Stimulated activated CD8-positive, alpha-beta memory T cell treated with anti-CD3 and anti-CD28 coated beads, Interleukin-4, amount 100 ng/mL, for 24 hours (primary cell): ENCODE measurements around the gene SLC28A1.

Source experiments
- DNase-seq: peaks from one replicate; pipeline ENCODE4 v3.0.0-alpha.2; 2020; ENCODE audit warnings: low read depth

The SLC28A1 gene

GRCh38 chr15:84883916-84884781 lies at the start of gene SLC28A1:
Gene SLC28A1 (plus strand): TSS chr15:84884662. CDS start chr15:84887761, 3,099 bp downstream.
- DNase-seq = no peak

GRCh38 chr15:84834969-84835368 lies 49.5 kb upstream of the SLC28A1 start:
- no peak for DNase-seq

GRCh38 chr15:84835661-84836337 lies 48.7 kb upstream of the SLC28A1 start:
- DNase-seq = no peak

GRCh38 chr15:84836844-84837243 lies 47.6 kb upstream of the SLC28A1 start:
- DNase-seq = no peak

GRCh38 chr15:84839714-84840113 lies 44.7 kb upstream of the SLC28A1 start:
- DNase-seq = no peak

- no peak for DNase-seq
These were observed 44.2 kb upstream of the SLC28A1 start for GRCh38 chr15:84840255-84840654.

- no peak for DNase-seq
These were observed 43.6 kb upstream of the SLC28A1 start for GRCh38 chr15:84840741-84841429.

GRCh38 chr15:84842781-84843180 lies 41.7 kb upstream of the SLC28A1 start:
- DNase-seq = no peak

GRCh38 chr15:84844964-84845363 lies 39.5 kb upstream of the SLC28A1 start:
- no peak for DNase-seq

- peak; percentile 8 for DNase-seq
These were observed 38.8 kb upstream of the SLC28A1 start for GRCh38 chr15:84845631-84846030.

- no peak for DNase-seq
These were observed 38.2 kb upstream of the SLC28A1 start for GRCh38 chr15:84846269-84846668.

GRCh38 chr15:84847382-84847781 lies 37.1 kb upstream of the SLC28A1 start:
- DNase-seq = no peak

- no peak for DNase-seq
These were observed 32.2 kb upstream of the SLC28A1 start for GRCh38 chr15:84852212-84852611.

- DNase-seq = no peak
These were observed 29.3 kb upstream of the SLC28A1 start for GRCh38 chr15:84855136-84855535.

GRCh38 chr15:84855765-84856164 lies 28.7 kb upstream of the SLC28A1 start:
- no peak for DNase-seq

- DNase-seq = no peak
These were observed 27.6 kb upstream of the SLC28A1 start for GRCh38 chr15:84856731-84857417.

GRCh38 chr15:84857418-84858004 lies 27.0 kb upstream of the SLC28A1 start:
- DNase-seq = no peak

- DNase-seq = no peak
These were observed 26.2 kb upstream of the SLC28A1 start for GRCh38 chr15:84858231-84858630.

GRCh38 chr15:84859144-84859543 lies 25.3 kb upstream of the SLC28A1 start:
- DNase-seq = no peak

- DNase-seq = no peak
These were observed 24.8 kb upstream of the SLC28A1 start for GRCh38 chr15:84859651-84860050.

- no peak for DNase-seq
These were observed 22.7 kb upstream of the SLC28A1 start for GRCh38 chr15:84861781-84862180.
